PC-3 (cell line): ENCODE measurements around the gene TTC22. TPM values are rescaled to one million over a fixed set of nuclear protein-coding genes. Genes with fewer than 3 reads are reported as not detected.

Experiments
- ATAC-seq: fragments of 200-7000 bp; cut with Tn5 transposase; 2 replicates; pipeline ENCODE4 v1.9.1; 2020; ENCODE audit warnings: mild to moderate bottlenecking, moderate library complexity
- BruUV-seq: library from RNA; stranded (reverse); fragments of 400-500 nt; replicated peaks from 2 replicates; lab custom pipeline; 2021; lab: Mats Ljungman, UMichigan
- CTCF ChIA-PET: fragments of 300-600 bp; sonication (Branson Sonifier 250); formaldehyde crosslinking; loops from one replicate; lab custom pipeline; 2022; ENCODE audit warnings: antibody characterized with exemption; lab: Charles Lee
- POLR2A ChIA-PET: fragments of 300-600 bp; sonication (Branson Sonifier 250); formaldehyde crosslinking; loops from one replicate; lab custom pipeline; 2022; ENCODE audit warnings: antibody characterized with exemption; ENCODE audit not compliant: unreplicated experiment; lab: Charles Lee
- DNase-seq: peaks from one replicate; pipeline ENCODE4 v3.0.0-alpha.2; 2015
- H2AFZ ChIP-seq: fragments of 300-600 bp; sonication (generic); 2 replicates; pipeline ENCODE4 v1.6.0; 2016; ENCODE audit warnings: antibody characterized with exemption, low read length
- H3F3A ChIP-seq: fragments of 300-600 bp; sonication (generic); one replicate; pipeline ENCODE4 v1.6.0; 2017; ENCODE audit warnings: antibody characterized with exemption, low read length, control low read depth, mild to moderate bottlenecking; ENCODE audit not compliant: unreplicated experiment
- H3K27ac ChIP-seq: fragments of 300-600 bp; sonication (generic); 2 replicates; pipeline ENCODE4 v1.5.1; 2016; ENCODE audit warnings: mild to moderate bottlenecking, low read length
- H3K27me3 ChIP-seq: fragments of 300-600 bp; sonication (generic); 2 replicates; pipeline ENCODE4 v1.6.1; 2016; ENCODE audit warnings: low read length, mixed read lengths
- H3K36me3 ChIP-seq: fragments of 300-600 bp; sonication (generic); 2 replicates; pipeline ENCODE4 v1.6.1; 2016; ENCODE audit warnings: low read depth, mixed run types, low read length, mixed read lengths
- H3K4me1 ChIP-seq: fragments of 300-600 bp; sonication (generic); 2 replicates; pipeline ENCODE4 v1.5.1; 2016; ENCODE audit warnings: low read length; ENCODE audit not compliant: insufficient read depth
- H3K4me2 ChIP-seq: fragments of 300-600 bp; sonication (generic); 2 replicates; pipeline ENCODE4 v1.6.0; 2016; ENCODE audit warnings: low read length
- H3K4me3 ChIP-seq: fragments of 300-600 bp; sonication (generic); 2 replicates; pipeline ENCODE4 v1.5.1; 2016; ENCODE audit warnings: mild to moderate bottlenecking, low read length, mixed read lengths
- H3K79me2 ChIP-seq: fragments of 300-600 bp; sonication (generic); 2 replicates; pipeline ENCODE4 v1.6.1; 2017; ENCODE audit warnings: low read length, mixed read lengths
- H3K9ac ChIP-seq: fragments of 300-600 bp; sonication (generic); 2 replicates; pipeline ENCODE4 v1.6.0; 2016; ENCODE audit warnings: mild to moderate bottlenecking, low read length
- H3K9me2 ChIP-seq: fragments of 300-600 bp; sonication (generic); replicated peaks from 2 replicates; pipeline ENCODE4 v1.6.1; 2016; ENCODE audit warnings: mixed run types, low read length, mixed read lengths
- H3K9me3 ChIP-seq: fragments of 300-600 bp; sonication (generic); 2 replicates; pipeline ENCODE4 v1.6.1; 2016; ENCODE audit warnings: low read length, mixed read lengths
- H4K20me1 ChIP-seq: fragments of 300-600 bp; sonication (generic); 2 replicates; pipeline ENCODE4 v1.6.1; 2016; ENCODE audit warnings: low read length, mixed read lengths
- CTCF ChIP-seq: fragments of 300-600 bp; sonication (generic); conservative IDR thresholded peaks from 2 replicates; pipeline ENCODE4 v1.5.1; 2017; ENCODE audit warnings: antibody characterized with exemption, low read depth, mild to moderate bottlenecking, low read length
- EZH2 ChIP-seq: fragments of 300-600 bp; sonication (generic); IDR thresholded peaks from one replicate; pipeline ENCODE4 v1.6.1; 2017; ENCODE audit warnings: antibody characterized with exemption, mild to moderate bottlenecking, low read length; ENCODE audit not compliant: unreplicated experiment
- EZH2phosphoT487 ChIP-seq: fragments of 300-600 bp; sonication (generic); IDR thresholded peaks from 2 replicates; pipeline ENCODE4 v1.6.1; 2018; ENCODE audit warnings: mild to moderate bottlenecking, antibody characterized with exemption, low read length, borderline replicate concordance
- intact Hi-C: fragments of 100-400 bp; cut with micrococcal nuclease; formaldehyde crosslinking; loops from 2 replicates; pipeline ENCODE4 v1.9.0; 2023
- total RNA-seq: library from RNA; depleted of rRNA; stranded (reverse); fragments of >200 nt; gene quantifications from 2 replicates; pipeline ENCODE4 v1.2.3, GENCODE V29; 2014

Gene TTC22
- total RNA-seq, 1 experiment from 2014 or later = 21.8 TPM

GRCh38 chr1:54798206-54798605, 2.9 kb downstream of the TTC22 start:
- H3K4me3 ChIP-seq = no peak overlapping the region
- peaks cover 64% of the 10 kb centered on the region for H3K4me1 ChIP-seq
- no peak overlapping the region for H3K9ac ChIP-seq
- peaks cover 55% of the 10 kb centered on the region for H3K79me2 ChIP-seq
- H3F3A ChIP-seq = peaks cover 8% of the 10 kb centered on the region
- ChIA-PET CTCF (interaction anchor here (0.5 kb wide), 1 partner anchor 94 kb away, joined by 3 read pairs; no protein-coding TSS in a partner anchor), POLR2A (no interaction called here)
- intact Hi-C loops = loop anchor here (10.0 kb wide), 1 partner anchor 393 kb away; the partner anchor contains the start of gene SSBP3
- BruUV-seq = no TSS peak
- no peaks in the 10 kb centered on the region for H3K9me2 ChIP-seq
- DNase-seq (no peak), ATAC-seq (no peak)
- no peak overlapping the region for H2AFZ ChIP-seq
- H3K9me3 ChIP-seq = no peaks in the 10 kb centered on the region
- no peak overlapping the region for H3K27ac ChIP-seq
- H4K20me1 ChIP-seq = no peaks in the 10 kb centered on the region
- H3K36me3 ChIP-seq = no peaks in the 10 kb centered on the region
- no peak for TF ChIP-seq EZH2phosphoT487
- TF ChIP-seq CTCF = no peak
- no peak for TF ChIP-seq EZH2
- peak overlapping the region; percentile 87; the same call in 1 of the 2 replicates for H3K4me2 ChIP-seq
- no peaks in the 10 kb centered on the region for H3K27me3 ChIP-seq

- peaks cover 63% of the 10 kb centered on the region for H3K4me1 ChIP-seq
- H3K36me3 ChIP-seq = no peaks in the 10 kb centered on the region
- DNase-seq (no peak), ATAC-seq (no peak)
- no peak for TF ChIP-seq CTCF
- TF ChIP-seq EZH2 = no peak
- TF ChIP-seq EZH2phosphoT487 = no peak
- no TSS peak for BruUV-seq
- no peak overlapping the region for H3K4me2 ChIP-seq
- no peak overlapping the region for H3K27ac ChIP-seq
- H4K20me1 ChIP-seq = no peaks in the 10 kb centered on the region
- POLR2A ChIA-PET = no interaction called here
- H3K27me3 ChIP-seq = no peaks in the 10 kb centered on the region
- H3K9ac ChIP-seq = no peak overlapping the region
- no peaks in the 10 kb centered on the region for H3K9me3 ChIP-seq
- H2AFZ ChIP-seq = no peak overlapping the region
- no peak overlapping the region for H3K4me3 ChIP-seq
- CTCF ChIA-PET = no interaction called here
- no peaks in the 10 kb centered on the region for H3K9me2 ChIP-seq
- H3F3A ChIP-seq = peaks cover 8% of the 10 kb centered on the region
- intact Hi-C loops = loop anchor here (10.0 kb wide), 1 partner anchor 392 kb away; the partner anchor contains the start of gene SSBP3
- H3K79me2 ChIP-seq = peaks cover 58% of the 10 kb centered on the region
Measured at GRCh38 chr1:54796902-54797301, 4.2 kb downstream of the TTC22 start.

- no peak overlapping the region for H3K9ac ChIP-seq
- no peak overlapping the region for H2AFZ ChIP-seq
- peaks cover 58% of the 10 kb centered on the region for H3K4me1 ChIP-seq
- H3K4me3 ChIP-seq = no peak overlapping the region
- H3K9me3 ChIP-seq = no peaks in the 10 kb centered on the region
- H3K9me2 ChIP-seq = no peaks in the 10 kb centered on the region
- H3K36me3 ChIP-seq = no peaks in the 10 kb centered on the region
- no TSS peak for BruUV-seq
- no peaks in the 10 kb centered on the region for H3K27me3 ChIP-seq
- peaks cover 56% of the 10 kb centered on the region for H3K79me2 ChIP-seq
- DNase-seq = no peak
- ATAC-seq = no peak
- peak overlapping the region; percentile 74 for H3K4me2 ChIP-seq
- TF ChIP-seq CTCF = no peak
- no peak for TF ChIP-seq EZH2phosphoT487
- TF ChIP-seq EZH2 = no peak
- peak overlapping the region; percentile 98 for H3K27ac ChIP-seq
- CTCF ChIA-PET = interaction anchor here (1.2 kb wide), 1 partner anchor 297 kb away, joined by 3 read pairs; no protein-coding TSS in a partner anchor
- peaks cover 8% of the 10 kb centered on the region for H3F3A ChIP-seq
- intact Hi-C loops = loop anchor here (2.0 to 10.0 kb wide), 2 partner anchors 31 to 391 kb away; partner anchors contain the start of genes PARS2 and SSBP3
- H4K20me1 ChIP-seq = no peaks in the 10 kb centered on the region
- POLR2A ChIA-PET = no interaction called here
Measured at GRCh38 chr1:54795841-54796468, 5.2 kb downstream of the TTC22 start.
